NOMO-1 (cell line): Measurements from ENCODE around the gene LCN10.

Experiments
- DNase-seq, 2 experiments: peaks; one replicate each; lab custom pipeline; 2025; ENCODE audit not compliant: unreplicated experiment in 2 of 2; lab: John Stamatoyannopoulos, UW

Gene LCN10

DNA sequence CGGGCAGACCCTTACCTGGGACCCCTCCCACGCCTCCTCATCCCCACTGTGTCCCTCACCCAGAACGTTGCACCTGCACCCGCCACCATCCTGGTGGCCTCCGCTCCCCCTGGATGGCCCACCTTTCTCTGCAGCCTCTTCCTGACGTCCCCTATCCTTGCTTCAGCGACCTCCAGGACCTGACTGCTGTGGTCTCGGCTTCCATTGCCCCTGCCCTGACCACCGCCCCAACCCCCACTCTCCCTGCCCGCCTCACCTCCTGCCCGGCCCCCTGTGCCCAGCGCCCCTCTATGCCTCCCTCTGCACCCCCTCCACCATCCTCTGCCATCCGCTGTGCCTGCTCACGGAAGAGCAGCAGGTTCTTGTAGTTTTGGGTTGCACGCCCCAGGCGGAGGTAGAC is 2.2 kb downstream of the LCN10 start:
- no peak for DNase-seq

GRCh38 chr9:136740069-136740468 is 2.7 kb downstream of the LCN10 start:
- no peak for DNase-seq

- DNase-seq, result no peak
These were observed 3.2 kb downstream of the LCN10 start for GRCh38 chr9:136739509-136739908.

DNA sequence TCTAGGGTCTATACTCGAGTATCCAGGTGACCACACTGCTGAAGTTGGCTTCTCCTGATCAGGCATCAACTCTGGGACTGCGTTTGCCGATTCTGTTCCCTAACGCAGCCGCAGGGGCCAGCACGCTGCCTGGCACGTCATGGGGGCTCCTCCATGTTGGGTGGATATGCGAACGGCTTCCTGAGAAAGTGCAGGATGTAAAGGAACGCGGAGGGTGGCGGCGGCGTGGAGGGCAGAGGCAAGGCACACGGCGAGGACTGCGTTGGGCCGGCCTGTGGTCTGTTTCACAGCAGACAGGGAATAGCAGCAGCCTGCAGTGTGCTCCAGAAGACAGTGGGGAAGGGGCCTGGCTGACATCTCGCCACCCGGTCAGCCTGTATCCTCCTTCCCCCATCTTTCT is 3.8 kb downstream of the LCN10 start:
- no peak for DNase-seq

GRCh38 chr9:136735812-136736480 is 6.8 kb downstream of the LCN10 start:
- DNase-seq, result no peak

GRCh38 chr9:136734837-136735496 is 7.8 kb downstream of the LCN10 start:
- no peak for DNase-seq

DNA sequence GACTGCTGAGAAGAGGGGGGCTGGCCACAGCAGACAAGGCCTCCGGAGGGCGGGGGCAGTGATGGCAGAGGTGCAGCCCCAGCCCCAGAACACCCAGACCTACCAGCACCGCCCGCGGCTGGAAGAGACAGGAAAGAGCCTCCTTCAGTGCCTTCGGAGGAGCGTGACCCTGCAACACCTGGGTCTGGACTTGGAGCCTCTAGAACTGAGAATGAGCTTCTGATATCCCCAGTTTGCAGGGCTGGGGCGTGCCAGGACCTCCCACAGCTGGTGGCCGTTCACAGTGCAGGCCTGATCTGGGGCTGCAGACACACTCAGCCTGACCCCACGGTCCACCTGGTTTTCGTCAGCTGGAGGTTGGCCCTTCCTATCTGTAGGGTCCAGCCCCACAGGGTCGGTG is 9.1 kb downstream of the LCN10 start:
- no peak for DNase-seq

- no peak for DNase-seq
These were observed 10.1 kb downstream of the LCN10 start for GRCh38 chr9:136732444-136733178.

DNA sequence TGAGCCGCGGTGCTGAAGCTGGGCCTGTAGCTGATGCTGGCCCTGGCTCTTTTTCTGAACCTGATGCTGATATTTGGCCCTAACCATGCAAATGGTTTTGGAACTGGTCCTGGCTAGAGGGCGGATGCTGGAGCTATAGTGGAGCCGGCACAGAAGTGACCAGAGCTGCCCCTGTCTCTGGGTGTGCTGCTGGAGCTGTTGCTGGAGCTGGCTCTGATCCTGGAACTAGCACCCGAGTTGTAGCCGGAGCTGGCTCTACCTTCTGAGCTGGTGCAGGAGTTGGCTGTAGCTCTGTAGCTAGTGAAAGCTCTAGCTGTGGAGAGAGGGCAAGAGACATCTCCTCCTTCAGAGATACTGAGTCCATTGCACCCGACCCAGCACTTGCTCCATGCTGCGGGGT is 12.8 kb downstream of the LCN10 start:
- DNase-seq, result no peak

DNA sequence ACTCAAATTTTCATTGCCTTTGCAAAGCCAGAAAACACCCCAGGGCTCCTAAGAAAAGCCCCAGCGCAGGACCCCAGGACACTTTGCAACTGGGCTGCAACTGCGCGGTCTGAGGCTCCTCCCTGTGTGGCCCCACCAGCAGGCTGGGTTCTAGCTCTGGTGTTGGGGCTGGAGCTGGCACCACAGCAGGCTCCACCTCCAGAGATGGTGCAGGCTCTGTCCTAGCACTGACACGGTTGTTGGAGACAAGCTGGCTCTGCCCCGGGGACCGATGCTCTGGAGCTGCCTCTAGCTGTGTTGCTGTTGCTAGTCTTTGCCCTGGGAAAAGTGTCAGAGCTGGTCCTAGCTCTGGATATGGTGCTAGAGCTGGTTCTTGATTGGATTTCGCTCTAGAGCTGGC is 13.6 kb downstream of the LCN10 start:
- DNase-seq, result peak; percentile 24 to 67

DNA sequence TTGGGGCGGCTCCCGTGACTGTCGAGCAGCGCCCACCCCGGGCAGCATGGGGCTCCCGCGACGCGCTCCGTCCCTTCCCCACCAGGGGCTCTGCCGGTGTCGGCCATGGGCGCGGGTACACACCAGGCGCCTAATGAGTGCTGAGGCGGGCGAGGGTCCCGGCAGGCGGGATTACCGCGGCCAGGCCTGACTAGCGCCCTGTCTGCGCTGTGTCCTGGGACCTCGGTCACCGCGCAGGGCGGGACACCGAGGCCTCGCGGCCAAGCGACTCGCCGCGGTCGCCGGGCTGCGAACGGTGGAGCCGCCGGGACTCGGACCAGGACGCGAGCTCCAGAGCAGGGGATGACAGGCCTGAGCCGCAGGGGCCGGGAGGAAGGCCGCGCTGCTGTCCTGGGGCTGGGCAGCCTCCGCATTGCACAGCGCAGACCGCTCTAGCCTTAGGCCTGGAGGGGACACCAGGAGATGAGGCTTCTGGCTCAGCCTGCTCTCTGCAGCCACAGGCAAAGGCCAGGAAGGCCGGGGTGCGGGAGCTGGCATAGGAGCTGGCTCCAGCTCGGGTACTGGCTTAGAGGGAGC is 14.1 kb downstream of the LCN10 start:
- DNase-seq, result peak in 1 of 2 experiments; percentile 67

DNA sequence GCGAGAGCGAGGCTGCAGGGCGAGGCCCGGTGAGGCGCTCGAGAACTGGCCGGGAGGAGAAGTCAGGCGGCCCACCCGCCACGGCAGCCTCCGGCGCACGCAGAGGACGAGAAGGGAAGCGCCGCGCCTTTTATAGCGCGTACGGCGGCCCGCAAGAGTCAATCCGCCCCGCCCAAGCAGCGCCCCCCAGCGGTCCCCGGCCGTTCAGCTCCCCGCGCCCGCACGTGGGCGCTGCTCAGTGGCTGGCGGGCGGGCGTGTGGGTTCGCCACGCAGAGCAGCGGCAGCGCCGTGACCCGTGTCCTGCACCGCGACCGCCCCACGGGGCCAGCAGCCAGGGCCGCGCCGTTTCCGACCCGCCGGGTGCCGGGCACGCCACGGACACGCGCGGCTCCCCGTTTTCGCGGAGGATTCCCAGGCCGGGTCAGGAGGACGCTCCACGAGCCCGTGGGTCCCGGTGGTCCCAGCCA is 14.6 kb downstream of the LCN10 start:
- peak; percentile 84 to 90 for DNase-seq

GRCh38 chr9:136726631-136727191 is 16.0 kb downstream of the LCN10 start:
- peak; percentile 45 to 75 for DNase-seq

GRCh38 chr9:136726118-136726517 is 16.6 kb downstream of the LCN10 start:
- DNase-seq, result no peak

DNA sequence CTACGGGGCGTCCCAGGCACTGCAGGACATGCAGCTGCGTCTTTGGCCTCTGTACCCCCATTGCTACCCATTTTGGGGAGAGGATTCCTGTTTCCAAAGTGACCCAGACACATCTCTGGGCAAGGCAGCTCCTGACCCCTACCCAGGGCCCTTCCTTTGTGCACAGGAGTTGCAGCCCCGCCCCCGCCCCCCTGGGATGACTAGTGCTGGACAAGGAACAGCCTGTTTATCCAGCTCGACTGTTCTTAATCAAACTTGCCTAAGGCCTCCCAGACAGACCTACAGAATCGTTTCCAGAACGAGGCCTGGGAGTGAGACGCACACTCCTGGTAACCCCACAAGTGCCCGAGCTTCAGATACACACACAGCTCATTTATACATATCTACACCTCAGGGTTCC is 17.1 kb downstream of the LCN10 start:
- DNase-seq, result no peak

DNA sequence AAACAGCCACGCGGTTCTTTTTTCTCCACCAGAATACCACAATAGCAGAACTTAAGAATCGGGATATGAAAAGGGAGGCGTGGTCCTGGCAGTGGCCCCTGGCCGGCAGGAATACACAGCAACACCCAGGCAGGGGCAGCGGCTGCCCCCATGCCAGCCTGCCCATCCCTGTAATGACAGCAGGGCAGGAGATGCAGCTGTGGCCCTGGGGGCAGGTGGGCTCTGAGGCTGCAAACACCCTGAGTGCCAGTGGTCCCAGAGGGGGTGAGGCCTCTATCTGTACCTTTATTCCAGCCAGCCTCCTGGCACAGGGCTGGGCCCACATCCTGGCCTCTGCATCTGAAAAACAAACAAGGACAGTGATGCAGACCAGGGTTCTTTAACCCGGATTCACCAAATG is 18.0 kb downstream of the LCN10 start:
- no peak for DNase-seq

GRCh38 chr9:136723989-136724388 is 18.8 kb downstream of the LCN10 start:
- DNase-seq, result no peak

- no peak for DNase-seq
These were observed 19.3 kb downstream of the LCN10 start for GRCh38 chr9:136723362-136723976.

- no peak for DNase-seq
These were observed 19.8 kb downstream of the LCN10 start for GRCh38 chr9:136722969-136723356.

GRCh38 chr9:136722093-136722968 is 20.4 kb downstream of the LCN10 start:
- DNase-seq, result no peak
